Panc1 (cell line): ENCODE results near the gene LRMDA. TPM values are rescaled to one million over a fixed set of nuclear protein-coding genes. Genes with fewer than 3 reads are reported as not detected.

ENCODE experiments used
- ATAC-seq: fragments of 200-7000 bp; cut with Tn5 transposase; 2 replicates; pipeline ENCODE4 v1.9.1; 2020; ENCODE audit warnings: mild to moderate bottlenecking, moderate library complexity
- BruUV-seq: library from RNA; stranded (reverse); fragments of 400-500 nt; replicated peaks from 2 replicates; lab custom pipeline; 2021; lab: Mats Ljungman, UMichigan
- CTCF ChIA-PET: fragments of 300-600 bp; sonication (Branson Sonifier 250); formaldehyde crosslinking; loops from one replicate; lab custom pipeline; 2022; ENCODE audit warnings: antibody characterized with exemption; lab: Charles Lee
- POLR2A ChIA-PET: fragments of 300-600 bp; sonication (Branson Sonifier 250); formaldehyde crosslinking; loops from one replicate; lab custom pipeline; 2022; ENCODE audit warnings: antibody characterized with exemption; lab: Charles Lee
- DNase-seq: peaks from one replicate; pipeline ENCODE4 v3.0.0-alpha.2; 2010; ENCODE audit warnings: low read depth, low spot score
- H3K27ac ChIP-seq: 2 replicates; pipeline ENCODE4 v1.5.1; 2011; ENCODE audit warnings: mild to moderate bottlenecking, low read length, inconsistent platforms
- H3K27me3 ChIP-seq: fragments of 200-500 bp; sonication (Bioruptor generic); 2 replicates; pipeline ENCODE4 v1.6.0; 2014; ENCODE audit warnings: low read length, inconsistent platforms; ENCODE audit not compliant: control insufficient read depth, insufficient read depth
- H3K36me3 ChIP-seq: fragments of 200-500 bp; sonication (Bioruptor generic); 2 replicates; pipeline ENCODE4 v1.5.1; 2014; ENCODE audit warnings: inconsistent platforms, mild to moderate bottlenecking, low read length, moderate library complexity; ENCODE audit not compliant: control insufficient read depth, insufficient read depth
- H3K4me1 ChIP-seq: 2 replicates; pipeline ENCODE4 v1.5.1; 2011; ENCODE audit warnings: inconsistent platforms, mild to moderate bottlenecking, low read length, moderate library complexity; ENCODE audit not compliant: control insufficient read depth, insufficient read depth
- H3K4me3 ChIP-seq, 2 experiments: 2 replicates each; pipeline ENCODE4 v1.5.1; 2011 to 2012; ENCODE audit warnings: low read depth in 2 of 2, low read length in 2 of 2, mild to moderate bottlenecking in 2 of 2, inconsistent platforms in 1 of 2, moderate library complexity in 1 of 2
- H3K9me3 ChIP-seq: fragments of 200-500 bp; sonication (Bioruptor generic); 2 replicates; pipeline ENCODE4 v1.5.1; 2014; ENCODE audit warnings: low read depth, mild to moderate bottlenecking, inconsistent platforms, low read length, moderate library complexity; ENCODE audit not compliant: control insufficient read depth, insufficient read depth
- CTCF ChIP-seq: fragments of 450-650 bp; IDR thresholded peaks from 2 replicates; pipeline ENCODE4 v1.5.1; 2017; ENCODE audit warnings: mild to moderate bottlenecking
- POLR2AphosphoS5 ChIP-seq: IDR thresholded peaks from 2 replicates; pipeline ENCODE4 v1.6.1; 2012; ENCODE audit warnings: mild to moderate bottlenecking, low read depth, low read length, moderate library complexity
- REST ChIP-seq, 2 experiments: IDR thresholded peaks; 2 replicates each; pipeline ENCODE4 v1.6.1; 2011 to 2012; ENCODE audit warnings: low read depth in 2 of 2, control low read depth in 1 of 2, low read length in 1 of 2, mild to moderate bottlenecking in 1 of 2, moderate library complexity in 1 of 2; ENCODE audit not compliant: insufficient read depth in 1 of 2
- SIN3A ChIP-seq: IDR thresholded peaks from 2 replicates; pipeline ENCODE4 v1.6.1; 2012; ENCODE audit warnings: low read depth, mild to moderate bottlenecking, low read length, moderate library complexity, borderline replicate concordance; ENCODE audit not compliant: insufficient read depth
- TCF7L2 ChIP-seq: IDR thresholded peaks from 2 replicates; pipeline ENCODE4 v1.6.1; 2011; ENCODE audit warnings: mild to moderate bottlenecking, low read depth, low read length, inconsistent platforms
- in situ Hi-C: cut with HindIII; loops from 2 replicates; pipeline ENCODE4 v1.10.0; 2016; ENCODE audit warnings: low sequenced_read_pairs, low pct_unique_long_range_greater_than_20kb
- intact Hi-C: fragments of 100-400 bp; cut with micrococcal nuclease; formaldehyde crosslinking; loops from one replicate; pipeline ENCODE4 v1.10.0; 2022; ENCODE audit not compliant: unreplicated experiment
- total RNA-seq: library from RNA; stranded (reverse); gene quantifications from one replicate; pipeline ENCODE4 v1.2.1, GENCODE V29; 2021; ENCODE audit not compliant: unreplicated experiment

The LRMDA gene
- total RNA-seq, 1 experiment from 2014 or later: 1.2 TPM

GRCh38 chr10:75770626-75771081 is 339.2 kb downstream of the LRMDA start:
- Histone ChIP-seq H3K9me3 (no peaks in the 10 kb centered on the region), H3K4me3 (no peak overlapping the region), H3K4me1 (no peaks in the 10 kb centered on the region), H3K27me3 (no peaks in the 10 kb centered on the region; the same call in 1 of the 2 replicates), H3K27ac (no peak overlapping the region), H3K36me3 (no peaks in the 10 kb centered on the region)
- DNase-seq: no peak
- intact Hi-C loops (no loop called here), in situ Hi-C loops (no loop called here)
- ATAC-seq: no peak
- CTCF ChIA-PET: no interaction called here
- TF ChIP-seq REST (IDR thresholded peaks at IDR 0.05; ENCODE audit: insufficient read depth in 1 of 2, low read depth in 2 of 2, low read length in 1 of 2) (no peak), CTCF (no peak), SIN3A (no peak), TCF7L2 (no peak), POLR2AphosphoS5 (no peak)
- BruUV-seq: no TSS peak
- POLR2A ChIA-PET: no interaction called here

GRCh38 chr10:75771606-75772005 is 340.2 kb downstream of the LRMDA start:
- BruUV-seq: no TSS peak
- Histone ChIP-seq H3K27ac (no peak overlapping the region), H3K9me3 (no peaks in the 10 kb centered on the region), H3K4me1 (no peaks in the 10 kb centered on the region), H3K4me3 (no peak overlapping the region), H3K36me3 (no peaks in the 10 kb centered on the region), H3K27me3 (no peaks in the 10 kb centered on the region; the same call in 1 of the 2 replicates)
- ATAC-seq (no peak), DNase-seq (no peak)
- ChIA-PET POLR2A (no interaction called here), CTCF (no interaction called here)
- in situ Hi-C loops (no loop called here), intact Hi-C loops (no loop called here)
- TF ChIP-seq TCF7L2 (no peak), CTCF (no peak), REST (IDR thresholded peaks at IDR 0.05; ENCODE audit: insufficient read depth in 1 of 2, low read depth in 2 of 2, low read length in 1 of 2) (no peak), POLR2AphosphoS5 (no peak), SIN3A (no peak)
